Hematopoietic multipotent progenitor cell treated with erythropoietin and hydrocortisone succinate and interleukin-3 and kit ligand, for 8 days (in vitro differentiated cells): ENCODE measurements around the gene GALNT11.
"Not testable (repeated sequence)": the region's sequence is repeated elsewhere in the genome, so short reads cannot be mapped to it uniquely, and the experiment has no call there.

Source experiments
- DNase-seq: peaks from one replicate; pipeline ENCODE4 v3.0.0-alpha.2; 2015

Gene GALNT11

DNA sequence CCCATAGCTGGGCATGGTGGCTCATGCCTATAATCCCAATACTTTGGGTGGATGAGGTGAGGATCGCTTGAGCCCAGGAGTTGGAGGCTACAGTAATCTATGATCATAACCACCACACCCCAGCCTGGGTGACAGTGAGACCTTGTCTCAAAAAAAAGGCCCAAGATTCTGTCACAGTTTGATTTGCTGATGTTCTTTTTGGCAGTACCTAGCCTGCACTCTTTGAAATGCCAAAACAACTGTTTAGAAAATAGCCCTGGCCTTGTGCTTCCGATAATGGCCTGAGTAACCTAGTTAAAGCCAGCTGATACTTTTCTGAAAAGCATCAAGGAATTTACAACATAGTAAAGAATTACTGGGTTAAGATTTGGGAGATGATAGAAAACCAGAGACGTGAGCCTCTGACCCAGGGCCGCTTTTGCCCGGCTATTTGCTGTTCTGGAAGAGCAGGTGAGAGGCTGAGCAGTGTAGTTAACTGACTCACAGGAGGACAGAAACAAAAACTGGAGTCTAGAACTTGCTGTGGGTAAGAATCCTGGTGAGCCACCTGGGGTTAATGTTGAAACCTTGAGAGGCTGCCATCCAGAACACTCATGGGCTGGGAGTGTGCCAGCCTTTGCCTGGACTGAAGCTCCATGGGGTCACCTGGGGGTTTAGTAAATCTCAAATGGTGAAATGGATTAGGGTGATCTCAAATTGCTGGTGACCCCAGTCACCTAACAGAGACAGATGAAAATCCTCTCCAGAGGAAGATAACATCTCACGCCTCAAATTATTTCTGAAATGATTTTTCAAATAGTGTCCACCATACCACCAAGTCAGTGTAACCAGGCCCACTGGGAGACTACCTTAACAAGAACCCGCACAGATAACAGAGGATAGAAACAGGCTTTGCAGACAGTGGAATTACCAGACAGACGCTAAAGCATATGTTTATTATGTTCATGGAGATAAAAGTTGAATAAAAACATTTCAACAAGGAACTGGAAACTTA lies 51.8 kb downstream of the GALNT11 start:
- DNase-seq, result no peak

DNA sequence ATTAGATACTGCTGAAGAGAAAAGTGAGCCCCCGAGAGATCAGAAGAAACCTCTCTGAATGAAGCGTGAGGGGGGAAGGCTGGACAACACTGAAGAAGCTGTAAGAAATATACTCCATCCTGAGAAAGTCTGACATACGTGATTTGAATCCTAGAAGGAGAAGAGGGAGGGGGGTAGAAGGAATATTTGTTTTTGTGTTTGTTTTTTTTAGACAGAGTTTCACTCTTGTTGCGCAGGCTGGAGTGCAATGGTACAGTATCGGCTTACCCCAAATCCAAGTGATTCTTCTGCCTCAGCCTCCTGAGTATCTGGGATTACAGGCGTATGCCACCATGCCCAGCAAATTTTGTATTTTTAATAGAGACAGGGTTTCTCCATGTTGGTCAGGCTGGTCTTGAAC lies 52.6 kb downstream of the GALNT11 start:
- DNase-seq, result no peak

DNA sequence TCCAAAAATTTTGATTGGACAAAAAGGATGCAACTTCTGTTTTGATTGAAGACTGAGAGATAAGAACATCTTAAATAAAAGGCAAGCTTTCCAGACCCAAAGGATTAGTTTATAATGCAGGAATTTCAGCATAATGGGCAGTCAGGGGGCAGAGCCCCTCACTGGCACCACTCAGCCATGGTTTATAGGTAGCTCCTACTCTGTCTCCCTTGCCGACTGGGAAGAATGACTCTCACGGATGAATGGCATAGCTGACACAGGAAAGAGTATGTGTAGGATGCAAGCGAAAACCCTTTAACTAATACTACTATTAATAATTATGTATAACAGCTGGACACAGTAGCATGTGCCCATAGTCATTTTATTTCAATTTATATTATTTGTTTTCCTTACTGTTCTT lies 53.3 kb downstream of the GALNT11 start:
- DNase-seq, result no peak

DNA sequence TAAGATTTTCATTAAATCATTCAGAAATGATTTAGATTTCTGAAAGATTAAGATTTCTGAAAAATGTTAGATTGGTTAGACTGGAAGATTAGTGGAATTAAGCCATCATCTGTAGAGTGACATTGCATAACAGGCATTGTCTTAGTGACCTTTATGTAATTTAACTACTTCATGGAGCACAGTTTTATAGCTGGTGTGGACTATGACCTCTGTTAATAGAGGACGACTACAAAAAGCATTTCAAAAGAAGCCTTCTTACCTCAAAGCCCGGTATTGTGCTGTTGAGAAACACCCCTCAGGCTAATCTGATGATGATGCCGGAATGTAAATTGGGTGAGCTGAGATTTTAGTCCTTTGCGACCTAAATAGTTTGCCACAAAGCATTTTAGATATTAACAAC lies 55.6 kb downstream of the GALNT11 start:
- no peak for DNase-seq

DNA sequence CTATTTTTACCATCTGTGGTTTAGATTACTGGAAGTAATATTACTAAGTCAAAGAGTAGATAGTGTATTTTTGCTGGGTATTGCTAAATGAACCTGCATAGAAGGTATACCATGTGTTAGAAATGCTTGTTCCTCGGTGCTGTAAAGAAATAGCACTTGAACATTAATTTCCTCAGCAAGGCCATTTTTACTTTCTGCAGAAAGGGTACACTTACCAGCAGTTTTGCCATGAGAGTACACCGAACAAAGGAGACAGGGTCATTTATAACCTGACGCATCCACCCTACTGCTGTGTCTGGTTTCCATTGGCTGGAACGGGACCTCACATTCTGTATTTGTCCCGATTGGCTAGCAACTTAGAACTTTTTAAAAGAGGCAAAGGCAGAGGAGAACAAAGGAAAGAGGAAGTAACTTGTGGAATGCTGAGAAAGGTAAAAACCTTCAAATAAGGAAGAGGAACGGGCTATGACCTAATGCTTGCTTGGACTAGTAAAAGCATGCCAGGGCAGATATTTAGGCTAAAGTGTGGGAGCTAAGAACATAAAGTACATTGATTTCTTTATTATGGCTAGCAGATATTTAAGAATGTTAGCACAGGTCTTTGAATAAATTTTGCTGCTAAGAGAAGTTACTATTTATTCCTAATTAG lies 56.7 kb downstream of the GALNT11 start:
- DNase-seq, result not testable (repeated sequence)

DNA sequence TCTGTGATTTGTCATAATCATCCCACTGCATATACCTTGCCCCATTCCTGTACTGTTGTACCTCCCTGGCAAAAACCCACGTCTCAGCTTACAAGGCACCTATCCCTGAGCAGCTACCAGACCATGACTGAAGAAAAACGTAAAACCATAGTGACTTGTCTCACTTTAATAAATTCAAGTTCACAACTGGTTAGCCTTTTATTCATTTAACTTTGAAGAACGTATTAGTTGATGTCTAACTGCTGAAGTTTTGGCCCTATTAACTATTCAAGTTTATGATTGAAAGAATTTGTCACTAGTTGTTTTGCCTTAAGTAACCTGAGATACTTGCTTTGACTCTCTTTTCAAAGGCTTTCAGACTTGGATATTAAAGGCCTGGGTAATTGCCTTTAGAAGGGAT lies 59.7 kb downstream of the GALNT11 start:
- no peak for DNase-seq

DNA sequence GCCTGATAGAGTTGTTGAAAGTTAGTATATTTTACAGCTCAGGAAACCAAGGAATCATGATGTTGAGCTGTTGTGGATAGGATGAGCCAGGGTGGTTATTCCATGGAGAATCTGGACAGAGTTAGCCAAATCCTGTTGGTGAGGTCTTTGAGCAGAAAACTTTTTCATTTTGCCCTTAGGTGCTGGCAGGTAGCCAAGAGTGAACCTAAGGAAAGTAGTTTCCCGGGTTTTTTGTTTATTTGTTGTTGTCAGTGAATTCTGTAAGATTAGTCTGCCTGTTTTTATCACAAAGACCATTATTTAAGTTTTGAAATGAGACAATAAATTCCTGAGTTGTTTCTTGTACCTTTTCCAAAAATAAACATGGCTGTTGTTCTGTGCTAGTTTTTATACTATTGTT lies 61.0 kb downstream of the GALNT11 start:
- DNase-seq, result no peak

DNA sequence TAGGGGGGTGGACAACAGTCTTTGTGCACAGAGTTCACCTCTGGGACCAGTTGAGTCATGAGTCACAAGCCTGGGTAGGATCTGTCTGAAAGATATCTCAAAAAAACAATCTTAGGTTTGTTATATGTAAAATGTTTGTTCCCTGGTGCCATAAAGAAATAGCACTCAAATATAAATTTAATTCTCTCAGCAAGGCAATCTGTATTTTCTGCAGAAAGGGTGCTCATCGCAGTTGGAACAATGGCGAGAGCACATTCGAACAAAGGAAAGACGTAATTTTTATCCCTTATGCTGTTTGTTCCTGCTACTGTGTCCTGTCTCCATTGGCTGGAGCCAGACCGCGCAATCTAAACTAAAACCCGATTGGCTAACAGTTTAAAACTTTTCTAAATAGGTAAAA lies 63.7 kb downstream of the GALNT11 start:
- no peak for DNase-seq

DNA sequence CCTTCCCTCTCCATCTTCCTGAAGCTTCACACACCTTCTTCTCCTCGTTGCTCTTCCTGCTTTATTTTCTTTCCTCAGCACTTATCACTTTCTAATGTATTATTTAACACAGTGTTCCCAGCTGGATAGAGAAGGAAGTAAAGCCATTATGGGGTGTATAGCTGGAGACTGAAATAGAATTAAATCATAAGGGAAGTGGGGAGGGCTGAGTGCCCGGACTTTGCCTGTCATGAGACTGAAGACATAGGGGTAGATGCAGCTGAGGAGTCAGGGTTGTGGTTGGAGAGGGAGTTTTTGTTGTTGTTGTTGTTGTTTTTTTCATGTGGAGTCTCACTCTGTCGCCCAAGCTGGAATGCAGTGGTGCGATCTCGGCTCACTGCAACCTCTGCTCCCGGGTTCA lies 65.3 kb downstream of the GALNT11 start:
- no peak for DNase-seq

DNA sequence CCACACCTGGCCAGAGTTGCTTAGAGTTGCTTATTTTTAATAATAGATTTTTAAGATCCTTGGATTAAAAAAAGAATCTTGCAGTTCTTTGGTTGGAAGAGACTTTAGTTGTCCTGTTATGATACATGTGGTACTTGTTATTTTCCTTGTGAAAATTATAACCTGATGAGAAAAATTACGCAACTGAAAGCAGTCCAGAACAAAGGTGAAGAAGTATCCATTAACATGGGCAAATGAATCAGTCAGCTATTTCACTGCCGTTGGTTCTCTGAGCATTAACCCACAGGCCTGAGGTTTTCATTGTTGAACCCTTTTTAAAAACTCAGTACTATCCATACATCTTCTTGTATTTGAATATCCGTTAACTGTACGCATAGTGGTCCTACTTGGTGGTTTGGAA lies 68.2 kb downstream of the GALNT11 start:
- DNase-seq, result no peak

DNA sequence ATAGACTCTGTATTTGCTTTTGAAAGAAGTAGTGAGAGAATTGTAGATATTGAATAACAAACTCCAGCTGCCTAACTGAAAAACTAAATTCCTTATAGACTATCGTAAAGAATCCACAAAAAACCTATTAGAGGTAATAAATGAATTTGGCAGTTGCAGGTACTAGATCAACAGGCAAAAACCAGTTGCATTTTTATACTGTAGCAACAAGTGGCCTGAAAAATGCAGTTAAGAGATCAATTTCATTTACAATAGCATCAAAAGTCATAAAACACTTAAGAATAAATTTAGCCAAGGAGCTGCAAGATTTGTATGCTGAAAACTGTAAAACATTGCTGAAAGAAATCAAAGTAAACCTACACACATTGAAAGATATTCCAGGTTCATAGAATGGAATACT lies 70.3 kb downstream of the GALNT11 start:
- DNase-seq, result no peak

DNA sequence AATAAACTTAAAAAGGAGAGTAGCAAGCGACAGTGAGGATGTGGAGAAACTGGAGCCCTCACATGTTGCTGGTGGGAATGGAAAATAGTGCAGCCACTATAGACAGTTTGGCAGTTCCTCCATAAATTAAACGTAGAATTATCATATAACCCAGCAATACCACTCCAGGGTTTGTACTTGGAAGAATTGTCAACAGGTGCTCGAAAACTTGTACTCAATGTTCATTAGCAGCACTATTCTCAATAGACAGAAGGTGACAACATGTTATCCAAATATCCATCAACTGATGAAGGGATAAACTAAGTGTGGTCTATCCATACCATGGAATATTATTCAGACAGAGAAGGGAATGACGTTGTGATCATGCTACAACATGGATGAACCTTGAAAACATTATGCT lies 71.9 kb downstream of the GALNT11 start:
- DNase-seq, result no peak

DNA sequence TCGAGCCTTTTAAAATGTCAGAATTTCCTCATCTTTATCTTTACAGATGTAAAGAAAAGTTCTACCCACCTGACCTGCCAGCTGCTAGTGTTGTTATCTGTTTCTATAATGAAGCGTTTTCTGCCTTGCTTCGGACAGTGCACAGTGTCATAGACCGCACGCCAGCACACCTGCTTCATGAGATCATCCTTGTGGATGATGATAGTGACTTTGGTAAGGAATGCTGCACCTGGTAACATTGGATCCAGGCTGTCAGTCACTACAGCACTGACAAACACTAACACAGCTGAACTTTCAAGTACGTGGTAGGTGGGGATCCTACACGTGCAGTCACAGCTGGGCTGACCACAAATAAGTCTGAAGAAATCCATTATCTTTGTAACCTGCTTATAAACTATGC lies 77.6 kb downstream of the GALNT11 start:
- no peak for DNase-seq

DNA sequence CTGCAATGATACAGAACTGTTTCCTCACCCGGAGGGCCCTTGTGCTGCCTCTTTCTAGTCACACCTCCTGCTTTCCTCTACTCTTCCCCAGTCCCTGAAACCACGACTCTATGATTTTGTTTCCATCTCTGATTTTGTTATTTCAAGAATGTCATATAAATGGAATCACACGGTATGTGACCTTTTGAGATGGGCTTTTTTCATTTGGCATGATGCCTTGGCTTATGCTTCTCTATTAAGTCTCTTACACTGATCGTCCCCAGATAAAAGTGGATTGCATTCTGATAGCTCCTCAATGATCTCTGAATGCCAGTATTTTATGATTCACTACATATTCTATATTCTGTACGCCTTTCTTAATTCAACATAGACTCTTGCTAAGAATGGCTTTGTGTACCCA lies 78.2 kb downstream of the GALNT11 start:
- DNase-seq, result no peak

DNA sequence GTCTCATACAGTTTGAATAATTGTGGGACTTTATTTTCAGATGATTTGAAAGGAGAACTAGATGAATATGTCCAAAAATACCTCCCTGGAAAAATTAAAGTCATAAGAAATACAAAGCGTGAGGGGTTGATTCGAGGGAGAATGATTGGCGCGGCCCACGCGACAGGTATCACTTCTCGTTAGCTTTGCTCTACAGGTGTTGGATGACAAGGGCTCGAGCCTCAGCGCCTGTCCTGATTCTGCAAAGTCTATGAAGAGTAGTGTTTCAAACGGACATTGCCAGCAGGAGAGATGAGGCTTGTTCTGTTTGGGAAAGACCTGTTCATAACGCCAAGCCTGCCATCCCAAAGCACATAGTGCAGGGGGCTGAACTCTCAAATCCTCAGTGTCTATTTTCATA lies 79.7 kb downstream of the GALNT11 start:
- no peak for DNase-seq

DNA sequence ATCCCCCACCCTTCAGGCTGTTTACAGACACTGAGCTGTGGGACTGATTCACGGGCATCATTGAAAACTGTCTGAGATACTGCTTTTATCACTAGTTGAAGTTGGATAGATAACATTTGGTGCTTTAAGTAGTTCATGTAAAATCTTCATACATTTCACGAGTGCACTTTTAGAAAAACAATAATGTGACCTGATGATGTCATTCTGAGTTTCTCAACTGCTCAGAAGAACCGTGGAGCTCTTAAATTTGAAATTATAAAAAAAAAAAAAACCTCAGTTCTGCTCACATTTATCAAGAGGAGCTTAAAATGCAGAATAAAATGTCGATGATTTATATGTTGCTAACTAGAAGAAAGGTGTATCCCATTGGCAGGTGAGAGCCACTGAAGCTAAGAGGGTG lies 81.5 kb downstream of the GALNT11 start:
- no peak for DNase-seq

DNA sequence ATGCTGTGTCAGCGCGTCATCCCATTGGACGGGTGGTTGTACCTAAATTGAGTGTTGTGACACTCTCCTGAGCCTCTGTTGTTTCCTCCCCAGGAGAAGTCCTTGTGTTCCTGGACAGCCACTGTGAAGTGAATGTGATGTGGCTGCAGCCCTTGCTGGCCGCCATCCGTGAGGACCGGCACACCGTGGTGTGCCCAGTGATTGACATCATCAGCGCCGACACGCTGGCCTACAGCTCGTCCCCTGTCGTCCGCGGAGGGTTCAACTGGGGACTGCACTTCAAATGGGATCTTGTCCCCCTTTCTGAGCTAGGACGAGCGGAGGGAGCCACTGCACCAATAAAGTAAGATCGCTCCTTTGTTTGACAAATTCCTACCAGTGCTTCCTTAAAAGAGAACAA lies 82.5 kb downstream of the GALNT11 start:
- DNase-seq, result no peak

DNA sequence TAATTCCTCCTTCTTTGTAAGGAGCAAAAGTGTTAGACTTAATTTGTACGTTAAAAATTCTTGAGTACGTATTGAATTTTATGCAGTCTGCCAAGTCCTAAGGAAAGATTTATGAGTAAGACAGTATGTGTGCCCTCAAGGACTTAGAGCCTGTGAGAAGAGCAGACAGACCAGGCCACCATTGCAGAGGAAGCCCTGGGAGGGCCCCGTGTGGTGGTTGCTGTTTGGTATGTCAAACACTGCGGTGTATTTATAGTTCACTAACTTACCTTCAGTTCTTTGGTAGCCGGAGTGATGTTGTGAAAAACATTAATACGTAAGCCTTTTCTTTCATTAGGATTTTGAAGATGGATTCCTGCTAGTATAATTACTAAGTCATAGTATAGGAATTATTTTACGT lies 82.9 kb downstream of the GALNT11 start:
- no peak for DNase-seq

DNA sequence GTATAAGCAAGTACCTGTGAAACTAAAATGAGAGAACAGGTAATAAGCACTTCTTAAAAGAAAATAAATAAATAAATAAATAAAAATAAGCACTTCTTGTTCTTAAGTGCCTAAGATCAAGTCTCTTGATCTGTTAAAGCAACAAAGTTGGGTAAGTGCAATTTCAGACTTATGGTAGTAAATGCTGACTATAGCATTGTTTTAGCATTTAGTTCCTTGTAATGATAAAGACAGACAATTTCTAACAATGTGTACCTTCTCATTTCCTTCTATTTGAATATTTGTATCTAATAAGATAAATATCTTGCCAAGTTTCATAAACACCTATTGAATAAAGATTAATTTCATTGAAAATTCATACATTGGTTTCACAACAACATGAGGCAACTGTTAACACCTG lies 87.4 kb downstream of the GALNT11 start:
- DNase-seq, result no peak

DNA sequence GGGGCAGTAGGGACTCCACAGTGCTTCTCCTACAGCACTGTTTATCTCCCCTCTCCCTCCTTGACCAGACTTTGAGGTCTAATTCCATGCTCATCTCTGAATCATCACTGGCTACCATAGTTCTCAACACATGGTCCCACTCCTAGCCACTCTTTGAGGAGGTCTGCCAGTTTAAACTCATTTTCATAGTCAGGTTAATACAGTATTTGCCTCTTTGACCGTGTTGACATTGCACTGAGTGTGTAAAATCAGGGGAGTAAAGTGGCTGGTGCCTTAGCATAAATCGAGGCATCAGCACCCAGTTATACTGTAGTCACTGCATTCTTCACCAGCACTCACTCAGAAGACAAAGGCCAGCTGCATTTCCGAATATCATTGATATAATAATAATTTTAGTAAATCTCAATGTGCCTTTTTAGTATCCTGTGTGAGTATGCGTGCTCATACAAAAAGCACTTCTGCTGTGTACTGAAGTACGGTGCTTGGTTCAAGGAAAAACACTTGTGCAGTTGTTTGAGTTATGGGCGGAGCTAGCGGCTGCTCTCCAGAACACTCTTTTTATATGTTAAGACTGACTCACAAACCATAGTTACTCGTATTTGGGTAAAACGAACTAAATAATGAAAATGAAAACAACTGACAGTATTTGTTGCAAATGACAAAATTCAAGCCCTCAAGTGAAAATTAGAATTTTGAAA lies 89.7 kb downstream of the GALNT11 start:
- DNase-seq, result no peak

DNA sequence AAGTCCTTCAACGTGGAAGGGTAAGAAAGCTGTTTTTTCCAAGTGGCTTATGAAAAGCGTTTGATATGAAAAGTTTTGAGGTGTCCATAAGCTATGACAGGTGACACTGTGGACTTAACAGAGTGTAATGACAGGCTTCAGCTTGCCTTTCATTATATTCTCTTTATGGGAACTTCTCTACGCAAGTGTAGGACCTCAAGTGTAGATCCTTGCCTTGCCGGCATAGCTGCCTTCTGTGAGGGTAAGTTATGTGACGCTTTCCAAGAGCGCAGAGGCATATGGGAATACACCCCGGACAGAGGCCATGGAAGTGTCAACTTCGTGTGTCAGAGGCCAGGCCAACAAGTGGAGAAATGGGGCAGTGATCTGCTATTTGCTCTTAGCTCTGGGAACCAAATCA lies 91.9 kb downstream of the GALNT11 start:
- no peak for DNase-seq

DNA sequence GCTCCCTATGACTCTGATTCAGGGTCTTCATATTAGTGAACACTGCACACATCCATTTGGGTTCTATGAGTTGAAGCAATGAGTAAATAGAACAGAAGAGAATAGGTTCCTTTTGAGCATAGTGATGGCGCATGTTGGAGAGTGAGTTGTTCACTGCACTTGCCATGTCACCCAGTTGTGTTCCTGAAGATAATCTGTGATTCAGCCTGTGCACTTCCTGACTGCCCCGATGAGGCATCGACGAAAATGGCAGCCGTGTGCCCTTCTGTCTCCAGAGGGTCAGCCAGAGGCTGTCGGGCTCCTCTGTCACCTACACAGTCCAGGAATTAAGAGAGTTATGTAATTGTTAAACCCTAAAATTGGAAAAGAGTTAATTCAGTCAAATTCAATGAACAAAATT lies 94.7 kb downstream of the GALNT11 start:
- DNase-seq, result no peak

DNA sequence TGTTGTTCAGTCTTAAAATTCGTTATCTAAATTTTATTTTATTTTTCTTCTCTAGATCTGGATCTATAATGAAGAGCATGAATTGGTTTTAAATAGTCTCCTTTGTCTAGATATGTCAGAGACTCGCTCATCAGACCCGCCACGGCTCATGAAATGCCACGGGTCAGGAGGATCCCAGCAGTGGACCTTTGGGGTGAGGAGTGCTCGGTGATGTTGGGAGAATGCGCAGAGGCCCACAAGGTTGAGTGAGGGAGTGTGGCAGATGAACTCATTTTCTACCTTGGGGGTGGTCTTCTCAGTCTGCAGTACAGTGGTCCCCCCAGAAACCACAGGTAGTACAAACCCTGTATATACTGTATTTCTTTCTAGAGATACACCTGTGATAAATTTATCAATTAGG lies 95.3 kb downstream of the GALNT11 start:
- no peak for DNase-seq

DNA sequence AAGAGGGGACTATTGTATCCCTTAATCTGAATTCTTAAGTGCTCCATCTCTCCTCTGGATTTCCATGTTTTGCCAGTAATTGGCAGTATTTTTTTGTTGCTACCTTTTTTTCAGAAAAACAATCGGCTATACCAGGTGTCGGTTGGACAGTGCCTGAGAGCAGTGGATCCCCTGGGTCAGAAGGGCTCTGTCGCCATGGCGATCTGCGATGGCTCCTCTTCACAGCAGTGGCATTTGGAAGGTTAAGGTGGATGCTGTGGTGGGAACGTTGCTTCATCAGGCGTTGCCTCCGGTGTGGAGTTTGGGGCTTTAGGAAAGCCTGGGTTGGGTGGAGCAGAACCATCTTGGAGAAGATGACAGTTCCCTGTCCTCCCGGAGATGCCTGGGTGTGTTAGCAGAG lies 96.0 kb downstream of the GALNT11 start:
- no peak for DNase-seq
